GM19023 (cell line): ENCODE results near the gene GTF2H2C.
"Not testable (repeated sequence)": the region's sequence is repeated elsewhere in the genome, so short reads cannot be mapped to it uniquely, and the experiment has no call there.

ENCODE experiments used
- ATAC-seq: cut with Tn5 transposase; IDR thresholded peaks from one replicate; pipeline ENCODE4 v1.9.1; 2021; ENCODE audit warnings: mild to moderate bottlenecking, moderate library complexity; ENCODE audit not compliant: unreplicated experiment

GTF2H2C gene

GRCh38 chr5:69560587-69561431, 818 bp downstream of the GTF2H2C start:
- not testable (repeated sequence) for ATAC-seq

DNA sequence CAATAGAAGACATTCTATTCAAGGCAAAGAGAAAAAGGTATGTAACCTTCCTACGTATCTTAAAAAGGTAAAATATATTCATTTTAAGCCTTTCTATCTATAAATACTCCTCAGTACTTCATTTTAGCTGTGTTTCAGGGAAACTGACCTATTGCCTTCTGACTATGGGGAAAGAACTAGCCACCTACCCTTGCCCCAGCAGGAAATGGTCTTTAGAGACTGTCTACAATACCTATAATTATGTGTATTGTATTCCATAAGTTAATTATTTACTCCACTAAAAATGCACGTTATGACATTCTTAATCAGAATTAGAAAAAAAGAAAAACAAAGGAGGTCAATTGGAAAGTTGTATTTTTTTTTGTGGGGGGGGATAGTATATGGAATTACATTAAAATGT, 6.2 kb downstream of the GTF2H2C start:
- not testable (repeated sequence) for ATAC-seq

GRCh38 chr5:69568072-69568471, 8.1 kb downstream of the GTF2H2C start:
- not testable (repeated sequence) for ATAC-seq

DNA sequence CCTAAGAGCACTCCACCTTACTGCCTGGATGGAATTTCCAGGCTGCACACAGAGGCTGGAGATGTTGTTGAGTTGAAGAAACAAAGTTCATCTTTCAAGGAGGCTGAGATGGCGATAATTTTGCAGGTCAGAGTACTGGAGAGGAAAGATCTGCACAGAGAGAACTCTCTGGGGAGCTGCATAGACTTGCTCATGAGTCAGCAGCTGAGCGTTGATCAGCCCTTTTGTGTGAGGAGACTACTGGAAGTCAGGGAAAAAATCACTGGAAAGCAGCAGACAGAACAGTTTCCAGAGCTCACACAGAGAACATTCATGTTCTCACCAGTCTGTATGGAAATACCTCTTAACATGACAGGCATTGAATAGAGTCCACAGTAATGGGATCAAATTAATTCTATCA, 23.4 kb downstream of the GTF2H2C start:
- ATAC-seq: not testable (repeated sequence)

DNA sequence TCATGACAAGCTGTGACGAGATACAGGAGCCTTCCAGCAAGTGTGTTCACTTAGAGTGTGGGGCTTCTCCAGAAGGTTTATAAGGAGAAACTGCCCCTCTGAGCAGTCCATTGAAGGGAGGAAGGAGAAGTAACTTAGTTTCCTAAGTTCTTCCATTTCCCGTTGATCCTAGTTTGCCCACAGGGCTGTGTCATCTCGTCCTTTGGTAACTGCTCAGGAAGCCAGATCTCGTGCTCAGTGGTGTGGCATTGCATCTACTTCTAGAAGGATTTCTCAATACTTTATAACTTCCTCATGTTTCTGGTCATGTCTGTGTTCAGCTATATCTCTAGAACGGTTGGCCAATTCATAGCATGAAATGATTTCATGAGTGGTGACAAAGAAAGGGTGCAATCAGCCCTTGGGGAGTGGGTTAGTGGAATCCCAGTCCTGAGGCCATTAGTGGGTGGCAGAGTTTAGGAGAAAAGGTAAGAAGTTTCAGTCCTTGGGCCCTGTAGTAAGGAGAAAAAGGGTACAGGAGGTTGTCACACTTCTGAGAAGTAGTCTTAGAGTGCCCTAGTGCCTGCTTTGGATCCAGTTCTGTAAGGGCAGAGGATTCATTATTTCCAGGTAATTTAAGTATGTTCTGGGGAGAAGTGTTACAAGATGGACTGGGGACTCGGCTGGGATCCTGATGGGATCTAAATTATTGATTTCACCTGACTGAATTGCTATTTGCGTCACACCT, 36.3 kb downstream of the GTF2H2C start:
- ATAC-seq: not testable (repeated sequence)

GRCh38 chr5:69601947-69602346, 42.0 kb downstream of the GTF2H2C start:
- not testable (repeated sequence) for ATAC-seq

DNA sequence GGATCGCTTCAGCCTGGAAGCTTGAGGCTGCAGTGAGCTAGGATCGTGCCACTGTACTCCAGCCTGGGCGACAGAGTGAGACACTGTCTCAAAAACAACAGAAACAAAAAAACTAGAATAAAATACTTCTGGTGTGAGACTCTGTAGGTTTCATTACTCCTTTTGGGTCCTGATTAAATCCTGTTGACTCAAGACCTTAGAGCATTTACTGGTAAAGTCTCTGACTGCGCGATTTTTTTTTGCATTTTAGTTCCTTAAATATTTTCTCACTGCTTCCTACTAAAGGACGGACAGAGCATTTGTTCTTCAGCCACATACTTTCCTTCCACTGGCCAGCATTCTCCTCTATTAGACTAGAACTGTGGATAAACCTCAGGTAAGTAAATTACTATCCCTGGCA, 46.8 kb downstream of the GTF2H2C start:
- not testable (repeated sequence) for ATAC-seq

DNA sequence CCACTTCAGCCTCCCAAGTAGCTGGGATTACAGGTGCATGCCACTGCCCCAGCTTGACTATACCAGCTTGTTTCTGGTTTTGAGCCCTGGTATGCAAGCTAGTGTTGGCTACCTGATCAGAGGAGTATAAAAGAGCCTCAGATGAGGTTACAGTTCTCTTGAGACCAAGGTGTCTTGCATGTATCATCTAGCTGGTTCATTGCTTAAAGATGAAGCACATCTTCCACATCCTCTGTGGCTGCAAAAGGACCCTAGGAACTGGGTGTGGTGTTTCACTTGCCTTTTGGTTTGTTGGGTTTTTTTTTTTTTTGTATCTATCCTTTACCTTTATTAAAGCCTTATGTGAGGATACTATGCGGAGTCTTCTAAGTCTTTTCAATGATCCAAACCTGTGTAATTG, 47.8 kb downstream of the GTF2H2C start:
- ATAC-seq: not testable (repeated sequence)

DNA sequence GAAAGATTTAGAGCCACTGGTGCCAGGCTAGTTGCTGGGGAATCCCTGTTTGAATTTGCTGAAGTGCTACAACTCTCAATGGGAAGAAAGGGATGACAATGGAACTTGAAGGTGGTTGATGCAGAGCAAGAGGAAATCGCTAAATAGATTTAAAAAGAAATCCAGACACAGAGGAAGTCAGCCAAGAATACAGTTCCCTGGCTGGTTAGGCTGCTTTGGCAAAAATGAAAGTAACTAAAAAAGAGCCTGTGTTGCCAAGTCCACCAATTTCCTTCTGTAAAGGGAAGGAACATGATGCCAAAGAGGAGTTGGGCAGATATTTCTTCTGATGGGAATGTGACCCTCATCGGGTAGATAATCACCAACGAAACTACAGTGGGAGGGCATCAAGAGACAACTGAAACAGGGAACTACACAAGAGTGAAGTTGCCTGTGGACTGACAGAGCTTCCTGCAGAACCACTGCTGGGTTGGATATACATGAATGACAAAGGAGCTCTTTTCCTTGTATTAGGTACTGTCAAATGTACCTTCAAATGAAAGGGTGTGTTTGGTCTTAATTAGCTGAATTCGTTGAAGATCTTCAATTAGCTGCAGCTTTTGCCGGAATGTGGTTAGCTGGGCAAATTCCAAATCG, 49.0 kb downstream of the GTF2H2C start:
- ATAC-seq: not testable (repeated sequence)

- ATAC-seq: not testable (repeated sequence)
Measured at GRCh38 chr5:69614843-69615242, 54.9 kb downstream of the GTF2H2C start.

DNA sequence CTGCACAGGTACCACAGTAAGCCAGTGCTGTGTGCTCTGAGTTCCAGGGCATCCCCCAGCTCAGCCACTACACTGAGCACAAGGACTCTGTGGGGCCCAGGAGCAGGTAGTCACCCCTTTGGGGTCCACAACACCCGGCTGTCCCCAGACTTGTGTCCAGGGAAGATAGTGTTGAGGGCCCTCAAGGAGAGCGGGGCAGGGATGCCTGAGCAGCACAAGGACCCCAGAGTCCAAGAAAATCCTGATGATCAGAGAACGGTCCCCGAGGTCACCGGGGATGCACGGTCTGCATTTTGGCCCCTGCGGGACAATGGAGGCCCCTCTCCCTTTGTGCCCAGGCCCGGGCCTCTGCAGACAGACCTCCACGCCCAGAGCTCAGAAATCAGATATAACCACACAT, 71.9 kb downstream of the GTF2H2C start:
- not testable (repeated sequence) for ATAC-seq
